GM19238 (cell line): ENCODE results near the gene LHX4.

Source experiments
- DNase-seq: peaks from one replicate; pipeline ENCODE4 v3.0.0; 2011; ENCODE audit warnings: low spot score; ENCODE audit not compliant: insufficient read length

LHX4 gene

DNA sequence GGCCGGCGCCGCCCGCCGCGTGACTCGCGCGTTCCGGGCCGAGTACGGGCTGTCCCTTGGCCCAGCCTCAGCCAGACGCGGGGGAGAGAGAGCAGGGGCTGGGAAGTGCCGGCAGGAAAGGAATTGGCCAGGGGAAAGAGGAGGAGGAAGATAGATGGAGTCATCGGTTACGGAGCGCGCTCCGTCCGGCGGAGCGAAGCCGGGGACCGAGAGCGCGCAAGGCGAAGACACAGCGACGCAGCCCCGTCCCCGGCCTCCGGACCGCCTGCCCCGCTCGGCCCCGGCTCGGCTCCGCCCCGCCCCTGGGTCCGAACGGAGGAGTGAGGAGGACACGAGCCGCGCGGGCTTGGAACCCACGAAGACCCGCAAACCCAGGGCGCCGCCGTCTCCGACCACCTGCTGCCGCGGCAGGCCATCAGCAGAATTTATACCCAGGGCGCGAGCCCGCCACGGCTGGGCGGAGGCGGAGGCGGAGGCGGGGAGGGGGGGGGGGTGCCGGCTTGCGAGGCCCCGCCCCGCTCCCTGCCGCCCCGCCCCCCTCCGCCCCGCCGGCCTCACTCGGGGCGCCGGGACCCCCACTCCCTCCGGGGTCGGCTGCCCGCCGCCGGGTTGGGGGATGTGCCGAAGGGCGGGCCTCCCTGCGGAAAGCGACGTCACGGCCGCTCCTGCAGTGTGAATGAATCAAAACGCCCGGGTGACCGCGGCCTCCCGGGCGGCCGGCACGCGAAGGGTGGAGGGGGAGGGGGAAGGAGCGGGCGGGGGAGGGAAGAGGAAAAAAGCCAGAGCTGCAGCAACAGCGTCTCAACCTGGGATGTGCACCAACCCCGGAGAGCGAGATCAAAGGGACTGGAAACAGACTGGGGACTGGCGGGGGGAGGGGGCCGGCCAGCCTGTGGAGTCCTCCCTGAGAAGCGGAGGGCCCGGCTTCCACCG, at the start of gene LHX4:
Gene LHX4, plus strand, starts transcription at position 782 of the 933 bp plus-strand sequence. CDS start 266 bp downstream, outside the sequence.
- DNase-seq = peak; percentile 57

DNA sequence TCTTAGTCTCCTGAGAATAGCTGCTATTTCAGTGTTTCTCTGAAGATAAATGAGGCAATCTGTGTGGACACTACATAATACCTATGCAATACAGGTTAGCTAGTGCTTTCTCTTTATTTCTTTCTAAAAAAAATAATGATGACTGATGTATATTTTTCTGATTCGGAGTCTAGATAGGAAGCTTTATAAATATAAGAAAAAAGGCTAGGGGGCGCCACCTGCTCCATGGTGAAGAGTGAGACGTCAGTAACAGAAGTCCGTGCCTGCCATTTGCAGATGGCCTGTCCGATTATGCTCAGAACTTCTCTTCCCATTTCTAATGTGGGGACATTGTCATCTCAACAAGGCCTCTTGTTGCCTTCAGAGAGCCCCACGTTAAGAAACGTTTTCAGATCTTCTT, 49.0 kb upstream of the LHX4 start:
- DNase-seq = no peak

DNA sequence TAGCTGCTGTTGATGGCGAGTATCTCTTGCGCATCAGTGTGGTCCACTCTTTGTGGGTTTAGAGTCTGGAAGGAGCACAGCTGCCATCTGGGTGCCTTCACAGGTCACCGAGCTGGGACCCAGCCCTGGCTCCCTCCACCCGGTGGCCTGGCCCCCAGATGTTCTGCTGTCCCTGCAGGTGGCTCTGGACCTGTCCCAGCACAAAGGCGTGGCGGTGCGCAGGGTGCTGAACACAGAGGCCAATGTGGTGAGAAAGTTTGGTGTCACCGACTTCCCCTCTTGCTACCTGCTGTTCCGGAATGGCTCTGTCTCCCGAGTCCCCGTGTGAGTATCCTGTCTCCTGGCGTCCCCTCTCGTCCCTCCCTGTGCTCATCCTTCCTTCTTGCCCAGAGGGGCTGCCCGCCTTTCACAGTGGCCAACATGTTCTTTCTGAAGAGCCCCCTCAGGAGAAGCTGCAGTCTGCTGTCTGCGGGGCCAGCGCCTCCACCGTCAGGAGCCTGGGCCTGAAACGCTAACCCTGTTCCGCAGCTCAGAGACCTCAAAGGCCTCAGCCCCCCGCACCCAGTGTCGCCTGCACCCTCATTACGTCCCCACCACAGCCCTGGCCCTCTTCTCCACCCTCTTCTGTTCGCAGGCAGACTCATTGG, 47.9 kb upstream of the LHX4 start:
- DNase-seq = no peak

DNA sequence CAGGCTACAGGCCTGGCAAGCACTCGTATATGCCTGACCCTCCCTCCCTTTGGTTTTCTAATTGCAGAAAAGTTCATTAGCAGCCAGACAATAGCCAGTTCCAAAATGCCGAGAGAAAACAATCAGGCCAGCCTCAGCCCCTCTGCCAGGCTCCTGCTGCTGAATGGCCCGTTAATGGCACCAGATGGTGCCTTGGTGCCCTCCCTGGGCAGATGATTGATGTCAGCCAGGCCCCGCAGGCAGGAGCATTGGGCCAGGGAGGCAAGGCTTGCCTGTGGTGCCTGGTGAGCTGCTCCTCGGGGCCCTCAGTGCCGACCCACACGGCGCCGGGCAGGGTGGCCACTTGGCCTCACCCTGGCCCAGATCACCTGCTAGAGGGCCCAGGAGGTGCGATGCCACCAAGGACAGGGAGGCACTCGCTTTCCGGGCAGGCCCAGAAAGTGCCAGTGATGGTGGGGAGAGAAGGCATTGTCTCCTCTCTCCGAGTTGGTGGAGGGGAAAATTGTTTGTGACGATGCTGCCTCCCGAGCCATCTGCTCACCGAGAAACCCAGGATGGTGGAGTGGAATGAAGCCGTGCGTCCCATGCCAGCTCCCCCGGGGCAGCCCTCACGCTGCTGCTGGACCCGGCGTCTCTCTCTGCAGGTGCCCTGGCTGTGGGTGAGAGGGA, 47.3 kb upstream of the LHX4 start:
- no peak for DNase-seq

DNA sequence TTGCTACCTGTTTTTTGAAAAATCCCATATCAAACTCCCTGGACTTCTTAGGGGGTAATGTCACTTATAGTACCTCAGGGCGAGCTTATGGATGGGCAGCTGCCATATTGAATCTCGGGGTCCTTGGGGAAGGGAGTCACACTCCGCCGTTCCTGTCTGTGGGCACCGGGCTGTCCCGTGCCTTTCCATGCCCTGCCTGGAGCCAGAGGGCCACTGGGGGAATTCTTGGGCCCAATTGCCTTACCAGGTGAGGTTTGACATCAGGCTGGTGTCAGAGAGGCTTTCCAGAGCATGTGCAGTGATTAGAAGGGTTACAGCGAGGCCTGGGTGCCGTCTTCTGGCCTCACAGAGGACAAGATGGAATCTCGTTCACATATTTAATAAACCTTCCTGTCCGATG, 46.6 kb upstream of the LHX4 start:
- DNase-seq = no peak

DNA sequence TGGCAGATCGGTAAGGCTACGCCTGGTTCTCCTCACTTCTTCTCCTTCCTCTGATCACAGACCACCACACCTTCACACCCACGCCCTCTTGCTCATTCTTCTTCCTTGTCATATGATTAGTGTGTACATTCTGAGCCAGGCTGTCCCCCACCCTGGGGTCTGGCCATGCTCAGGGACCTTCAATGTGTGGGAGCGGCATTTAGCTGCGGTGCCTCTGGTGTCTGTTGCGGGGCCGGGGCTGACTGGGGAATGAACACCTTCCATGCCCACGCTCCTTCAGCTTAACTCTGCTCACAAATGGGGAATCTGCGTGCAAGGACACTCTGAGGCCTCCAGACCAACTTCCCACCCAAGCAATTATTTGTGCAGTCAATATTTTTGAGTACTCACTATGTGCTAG, 46.0 kb upstream of the LHX4 start:
- DNase-seq = no peak

DNA sequence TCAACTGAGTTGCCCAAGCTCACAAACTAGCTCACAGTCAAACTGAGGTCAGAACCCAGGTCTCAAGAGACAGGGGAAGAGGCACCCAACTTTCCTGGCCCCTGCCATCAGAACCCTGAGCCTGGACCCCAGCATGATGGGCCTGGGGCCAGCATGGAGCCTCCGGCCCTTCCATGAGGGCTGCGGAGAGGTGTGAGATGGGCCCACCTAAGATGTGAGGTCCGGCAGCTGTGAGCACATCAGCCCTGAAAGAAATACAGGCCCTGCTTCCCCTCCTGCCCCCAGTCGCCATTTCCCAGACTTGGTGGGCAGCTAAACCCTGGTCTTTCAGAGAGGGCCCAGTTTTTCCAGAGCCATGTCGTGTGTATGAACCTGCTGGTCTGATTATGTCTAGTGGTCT, 44.8 kb upstream of the LHX4 start:
- no peak for DNase-seq

DNA sequence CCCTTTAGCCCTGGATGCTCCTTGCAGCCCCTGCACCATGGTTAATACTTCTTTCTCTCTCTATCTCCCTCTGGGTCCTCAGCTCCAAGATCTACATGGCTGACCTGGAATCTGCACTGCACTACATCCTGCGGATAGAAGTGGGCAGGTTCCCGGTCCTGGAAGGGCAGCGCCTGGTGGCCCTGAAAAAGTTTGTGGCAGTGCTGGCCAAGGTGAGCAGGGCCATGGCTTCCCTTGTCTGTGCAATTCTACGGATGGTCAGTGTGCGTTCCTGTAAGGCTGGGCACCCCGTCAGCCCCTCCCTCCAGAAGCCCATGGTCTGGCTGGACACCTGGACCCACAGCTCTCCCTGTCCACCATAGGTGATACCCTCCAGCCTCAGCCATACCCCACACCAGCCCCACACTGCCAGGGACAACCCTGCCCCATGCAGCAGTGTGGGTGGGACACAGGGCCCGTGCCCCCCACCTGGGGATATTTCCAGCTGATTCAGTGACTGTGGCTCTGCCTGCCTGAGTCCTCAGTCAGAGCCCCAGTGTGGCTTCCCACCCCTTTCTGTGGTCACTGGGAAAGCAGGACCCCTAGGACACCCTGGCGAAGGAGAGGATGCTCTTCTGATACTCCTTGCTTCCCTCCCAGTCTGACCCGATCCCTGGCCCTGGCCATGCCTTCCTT, 44.0 kb upstream of the LHX4 start:
- no peak for DNase-seq

DNA sequence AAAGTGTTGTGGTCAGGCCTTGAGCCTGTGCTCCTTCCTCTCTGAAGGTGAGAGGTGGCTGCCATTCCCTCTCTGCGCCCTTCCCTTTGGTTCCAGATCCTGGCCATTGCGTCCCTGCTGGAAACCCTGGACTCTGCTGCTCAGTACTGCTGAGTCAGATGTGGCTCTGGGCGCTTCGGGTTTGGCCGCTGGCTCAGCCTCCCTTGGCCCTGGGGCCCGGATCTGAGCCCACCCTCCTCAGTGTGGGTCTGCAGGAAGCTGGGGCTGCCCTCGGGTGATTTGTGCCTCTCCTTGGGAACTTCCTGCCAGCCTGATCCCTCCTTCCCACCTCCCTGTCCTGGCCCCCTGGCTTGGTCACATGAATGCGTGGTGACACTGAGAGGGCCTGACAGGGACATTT, 43.2 kb upstream of the LHX4 start:
- no peak for DNase-seq

DNA sequence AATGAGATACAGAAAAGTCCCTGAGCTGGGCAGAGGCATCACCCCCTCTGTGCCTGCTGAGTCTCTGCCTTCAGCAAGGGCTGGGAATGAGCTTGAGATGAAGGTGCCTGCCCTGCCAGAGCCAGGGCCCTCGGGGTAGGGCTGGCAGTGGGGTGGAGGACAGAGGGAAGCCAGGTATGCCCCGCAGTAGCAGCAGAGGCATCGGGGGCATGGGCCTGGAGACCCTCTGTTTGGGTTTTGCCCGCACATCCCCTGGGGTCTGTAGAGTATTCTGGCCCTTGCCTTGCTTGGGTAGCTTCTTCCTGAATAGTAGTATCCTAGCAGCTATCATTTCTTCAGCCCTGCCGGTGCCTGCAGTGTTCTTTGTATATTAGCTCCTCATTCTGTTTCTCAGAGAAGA, 42.4 kb upstream of the LHX4 start:
- no peak for DNase-seq

DNA sequence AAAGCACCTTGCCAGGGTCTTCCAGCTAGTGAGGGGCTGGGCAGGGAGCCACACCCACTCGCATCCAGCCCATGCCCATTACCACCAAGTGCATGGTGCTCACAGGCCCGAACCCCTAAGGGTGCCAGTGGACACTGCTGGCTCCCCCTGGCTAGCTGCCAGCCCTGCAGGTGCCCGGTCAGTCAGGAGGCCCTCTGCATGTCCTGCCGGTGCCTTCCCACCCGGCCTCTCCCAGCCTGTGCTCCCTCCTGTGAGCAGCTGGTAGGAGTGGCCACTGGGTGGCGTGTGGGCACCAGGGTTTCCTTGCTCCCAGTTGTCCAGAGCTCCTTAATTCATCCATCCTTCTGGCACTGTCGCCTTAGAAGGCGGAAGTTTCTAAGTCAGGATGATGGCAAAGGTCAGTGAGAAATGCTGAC, 42.0 kb upstream of the LHX4 start:
- DNase-seq = peak; percentile 36

DNA sequence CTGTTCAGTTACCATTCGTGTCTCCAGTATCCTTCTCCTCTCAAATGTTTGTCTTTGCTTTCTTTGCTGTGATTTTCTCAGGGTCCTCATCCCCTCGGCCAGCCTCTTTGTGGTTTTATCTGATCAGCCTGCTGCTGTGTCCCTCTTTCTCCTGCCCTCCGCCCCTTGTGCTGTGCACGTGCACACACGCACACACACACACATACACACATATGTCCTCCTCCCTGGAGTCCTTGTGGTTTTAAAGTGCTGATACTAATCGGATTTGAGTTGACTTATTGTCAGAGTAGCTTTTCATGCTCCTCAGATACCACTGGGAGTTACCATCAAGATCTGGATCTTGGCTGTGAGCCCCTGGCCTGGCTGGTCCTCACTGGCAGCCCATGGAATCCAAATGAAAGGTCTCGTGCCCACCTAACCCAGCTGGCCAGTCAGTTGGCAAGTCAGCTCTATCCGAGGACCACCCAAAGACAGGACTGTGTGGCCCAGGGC, 41.3 kb upstream of the LHX4 start:
- DNase-seq = no peak

DNA sequence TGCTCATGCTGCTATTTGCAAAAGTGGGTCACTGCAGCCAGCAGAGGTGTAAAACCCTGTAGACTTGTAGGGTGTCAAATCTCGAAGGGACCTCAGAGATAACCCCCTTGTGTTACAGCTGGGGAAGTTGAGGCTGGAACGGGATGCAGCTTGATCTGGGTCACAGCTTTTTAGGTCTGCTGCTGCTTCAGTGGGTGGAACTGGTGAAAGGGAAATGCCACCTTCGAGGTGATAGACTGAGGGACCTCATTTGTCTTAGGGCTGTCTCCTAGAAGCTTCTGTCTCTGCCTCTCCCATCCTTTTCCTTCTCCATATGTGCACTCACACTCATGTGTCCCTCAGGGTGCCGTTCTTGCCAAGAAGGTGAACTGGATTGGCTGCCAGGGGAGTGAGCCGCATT, 40.0 kb upstream of the LHX4 start:
- DNase-seq = no peak

DNA sequence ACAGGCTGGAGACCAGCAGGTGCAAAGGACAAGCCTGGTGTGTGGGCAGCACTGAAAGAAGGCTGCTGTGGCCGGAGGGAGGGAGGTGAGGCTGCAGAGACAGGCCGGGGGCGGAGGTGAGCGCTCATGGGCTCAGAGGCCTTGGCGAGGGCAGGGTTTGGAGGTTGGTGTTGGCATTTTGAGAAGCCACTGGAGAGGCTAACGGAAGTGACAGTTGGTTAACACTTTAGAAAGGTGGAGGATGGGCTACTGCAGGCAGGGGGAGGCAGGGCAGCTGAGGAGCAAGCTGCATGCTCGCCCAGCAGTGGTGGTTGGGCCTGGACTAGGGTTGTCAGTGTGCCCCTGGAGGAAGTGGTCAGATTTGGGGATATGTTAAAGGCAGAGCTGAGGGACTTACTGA, 37.9 kb upstream of the LHX4 start:
- no peak for DNase-seq

DNA sequence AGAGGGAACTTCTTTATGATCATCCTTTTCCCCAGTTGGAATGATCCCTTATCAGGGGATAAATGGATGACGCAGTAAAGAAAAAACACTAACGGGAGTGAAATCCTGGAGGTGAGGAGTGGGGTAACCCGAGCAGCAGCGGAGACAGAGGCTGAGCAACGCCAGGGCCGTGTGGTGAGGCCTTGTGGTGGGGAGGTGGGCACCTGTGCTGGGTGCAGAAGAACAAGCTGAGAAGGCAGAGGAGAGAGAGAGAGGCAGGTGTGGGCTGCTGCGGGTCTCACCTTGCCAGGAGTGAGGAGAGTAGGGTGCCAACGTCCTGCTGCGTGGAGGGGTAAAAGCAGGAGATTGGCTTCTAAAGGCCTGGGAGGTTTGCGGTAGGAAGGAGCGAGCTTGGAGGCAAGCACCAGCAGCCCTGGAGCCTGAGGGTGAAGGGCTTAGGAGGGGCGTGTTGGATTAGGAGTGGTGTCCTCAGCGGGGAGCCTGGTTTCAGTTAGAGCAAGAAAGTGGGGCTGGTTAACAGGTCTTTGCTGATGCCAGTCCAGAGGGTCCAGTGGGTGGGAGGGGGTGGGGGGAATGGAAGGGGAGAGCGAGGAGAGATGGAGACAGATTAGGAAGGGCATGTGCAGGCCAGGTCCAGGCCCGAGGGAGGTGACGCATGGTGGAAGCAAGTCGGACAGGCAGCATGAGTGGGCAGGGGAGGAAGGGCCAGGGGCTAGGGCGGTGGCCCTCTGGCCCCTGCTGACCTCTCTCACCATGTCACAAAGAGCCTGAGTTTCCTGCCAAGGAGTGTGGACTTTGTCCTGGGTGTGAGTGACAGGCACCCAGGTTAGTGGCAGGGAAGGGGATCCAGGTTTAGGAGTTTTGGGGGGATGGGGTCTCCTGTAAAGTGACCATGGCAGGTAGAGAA, 36.7 kb upstream of the LHX4 start:
- no peak for DNase-seq

DNA sequence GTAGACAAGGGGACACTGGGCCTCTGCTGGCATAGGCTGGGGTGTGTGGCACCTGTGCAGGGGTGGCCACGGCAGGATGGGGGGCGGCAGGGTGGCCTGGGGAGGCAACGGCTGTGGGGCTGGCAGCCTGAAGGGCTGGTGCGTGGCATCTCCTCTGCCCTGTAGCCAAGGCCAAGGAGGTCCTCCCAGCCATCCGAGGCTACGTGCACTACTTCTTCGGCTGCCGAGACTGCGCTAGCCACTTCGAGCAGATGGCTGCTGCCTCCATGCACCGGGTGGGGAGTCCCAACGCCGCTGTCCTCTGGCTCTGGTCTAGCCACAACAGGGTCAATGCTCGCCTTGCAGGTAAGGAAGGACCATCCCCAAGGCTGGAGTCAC, 36.0 kb upstream of the LHX4 start:
- DNase-seq = no peak

DNA sequence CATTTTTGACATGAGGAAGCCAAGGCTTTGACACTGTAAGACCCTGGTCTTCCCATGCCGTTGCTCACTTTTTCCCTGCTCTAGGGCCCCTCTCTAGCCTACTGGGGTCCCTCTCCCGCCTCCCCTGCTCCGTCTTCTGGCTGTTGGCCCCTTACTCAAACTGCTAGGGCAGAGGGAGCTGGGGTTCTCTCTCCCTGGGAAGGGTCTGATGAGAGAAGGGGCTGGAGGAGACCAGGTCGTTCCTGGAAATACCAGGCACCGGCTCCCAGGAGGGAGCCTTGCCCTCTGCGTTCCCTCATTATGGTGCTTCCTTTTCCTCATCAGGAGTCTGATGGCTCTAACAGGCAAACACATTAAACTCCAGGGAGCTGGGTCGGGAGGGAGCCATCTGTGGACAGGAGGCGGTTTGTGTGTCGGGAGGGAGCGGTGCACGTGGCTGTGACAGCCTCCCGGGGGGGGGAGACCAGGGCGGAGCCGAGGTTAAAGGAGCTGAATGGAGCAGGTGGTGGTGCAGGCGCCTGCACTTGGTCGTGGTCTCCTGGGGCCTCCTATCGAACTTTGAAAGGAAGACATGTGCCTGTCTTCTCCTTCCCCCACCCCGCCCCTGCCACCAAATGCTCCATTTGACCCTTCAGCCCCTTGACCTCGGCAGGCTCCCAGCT, 35.4 kb upstream of the LHX4 start:
- no peak for DNase-seq

DNA sequence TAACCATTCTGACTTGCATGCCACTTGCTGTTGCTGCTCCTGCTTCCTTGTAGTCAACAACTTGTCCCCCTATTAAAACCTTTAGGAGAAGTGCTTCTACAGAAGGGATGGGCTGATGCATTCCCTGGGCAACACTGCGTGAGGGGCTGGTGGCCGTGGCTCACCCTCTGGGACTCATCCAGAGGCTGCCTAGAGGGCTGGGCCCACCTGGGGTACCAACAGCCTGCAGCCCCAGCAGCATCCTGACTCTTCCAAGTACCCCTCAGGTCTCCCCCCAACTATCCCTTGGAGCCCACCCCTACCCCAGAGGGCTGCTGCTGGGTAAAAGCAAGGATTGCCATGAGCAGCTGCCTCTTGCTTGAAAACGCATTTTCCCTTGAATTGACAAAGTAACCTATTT, 34.7 kb upstream of the LHX4 start:
- no peak for DNase-seq

DNA sequence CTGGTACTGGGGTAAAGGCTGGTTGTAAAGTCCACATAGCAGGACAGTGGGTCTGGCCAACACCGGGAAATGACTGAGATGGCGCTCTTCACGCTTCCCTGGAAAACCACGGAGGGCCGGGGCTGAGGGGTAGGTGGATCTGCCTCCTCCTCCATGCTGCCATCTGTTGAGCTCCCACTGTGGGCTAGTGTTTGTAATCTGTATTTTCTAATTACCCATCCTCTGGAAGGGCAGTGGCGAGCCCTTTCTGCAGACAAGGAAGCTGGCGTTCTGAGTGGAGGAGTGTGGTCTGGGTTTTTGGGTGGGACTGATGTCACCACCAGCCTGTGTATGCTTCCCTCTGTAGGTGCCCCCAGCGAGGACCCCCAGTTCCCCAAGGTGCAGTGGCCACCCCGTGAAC, 34.1 kb upstream of the LHX4 start:
- DNase-seq = no peak

DNA sequence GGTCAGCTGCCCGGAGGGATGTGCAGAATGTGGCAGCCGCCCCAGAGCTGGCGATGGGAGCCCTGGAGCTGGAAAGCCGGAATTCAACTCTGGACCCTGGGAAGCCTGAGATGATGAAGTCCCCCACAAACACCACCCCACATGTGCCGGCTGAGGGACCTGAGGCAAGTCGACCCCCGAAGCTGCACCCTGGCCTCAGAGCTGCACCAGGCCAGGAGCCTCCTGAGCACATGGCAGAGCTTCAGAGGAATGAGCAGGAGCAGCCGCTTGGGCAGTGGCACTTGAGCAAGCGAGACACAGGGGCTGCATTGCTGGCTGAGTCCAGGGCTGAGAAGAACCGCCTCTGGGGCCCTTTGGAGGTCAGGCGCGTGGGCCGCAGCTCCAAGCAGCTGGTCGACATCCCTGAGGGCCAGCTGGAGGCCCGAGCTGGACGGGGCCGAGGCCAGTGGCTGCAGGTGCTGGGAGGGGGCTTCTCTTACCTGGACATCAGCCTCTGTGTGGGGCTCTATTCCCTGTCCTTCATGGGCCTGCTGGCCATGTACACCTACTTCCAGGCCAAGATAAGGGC, 33.5 kb upstream of the LHX4 start:
- DNase-seq = no peak
